HG03469 (cell line): ENCODE measurements around the gene GNB2.
A peak's percentile ranks its signal among the peaks of the same experiment; 100 is the strongest.
"Not testable (repeated sequence)": the region's sequence is repeated elsewhere in the genome, so short reads cannot be mapped to it uniquely, and the experiment has no call there.

ENCODE experiments used
- ATAC-seq: cut with Tn5 transposase; IDR thresholded peaks from one replicate; pipeline ENCODE4 v1.9.1; 2021; ENCODE audit warnings: mild to moderate bottlenecking, moderate library complexity, moderate number of reproducible peaks; ENCODE audit not compliant: unreplicated experiment

GNB2 gene

GRCh38 chr7:100693312-100694097 is 20.0 kb downstream of the GNB2 start:
- no peak for ATAC-seq

- ATAC-seq: no peak
Observed at GRCh38 chr7:100694098-100694745, 20.7 kb downstream of the GNB2 start, which contains the start of gene GIGYF1. GIGYF1 (minus strand) TSS chr7:100694250; CDS start chr7:100688238, 6,012 bp downstream.

GRCh38 chr7:100696123-100696521 is 22.6 kb downstream of the GNB2 start:
- ATAC-seq: no peak

GRCh38 chr7:100699018-100699417 is 25.5 kb downstream of the GNB2 start:
- no peak for ATAC-seq

GRCh38 chr7:100701089-100701488 is 27.5 kb downstream of the GNB2 start:
- ATAC-seq: not testable (repeated sequence)

GRCh38 chr7:100705320-100705752 is 31.8 kb downstream of the GNB2 start:
- peak; percentile 23 for ATAC-seq

- peak; percentile 71 for ATAC-seq
Observed at GRCh38 chr7:100705753-100706671, 32.5 kb downstream of the GNB2 start, which contains the start of gene POP7. POP7 (plus strand) TSS chr7:100706121; CDS start chr7:100706831, 710 bp downstream.

GRCh38 chr7:100706672-100707311 is 33.3 kb downstream of the GNB2 start:
- no peak for ATAC-seq

GRCh38 chr7:100708395-100708794 is 34.9 kb downstream of the GNB2 start:
- ATAC-seq: no peak

- no peak for ATAC-seq
Observed at GRCh38 chr7:100710452-100710851, 36.9 kb downstream of the GNB2 start.

- no peak for ATAC-seq
Observed at GRCh38 chr7:100711369-100711768, 37.8 kb downstream of the GNB2 start.

GRCh38 chr7:100714725-100715124 is 41.2 kb downstream of the GNB2 start:
- ATAC-seq: no peak

- not testable (repeated sequence) for ATAC-seq
Observed at GRCh38 chr7:100717073-100717472, 43.5 kb downstream of the GNB2 start.

GRCh38 chr7:100719523-100720278 is 46.2 kb downstream of the GNB2 start:
- ATAC-seq: no peak

GRCh38 chr7:100720279-100720670 is 46.7 kb downstream of the GNB2 start, which contains the start of gene EPO:
EPO (plus strand) TSS chr7:100720468; CDS start chr7:100720981, 513 bp downstream.
- no peak for ATAC-seq

- no peak for ATAC-seq
Observed at GRCh38 chr7:100720671-100721504, 47.3 kb downstream of the GNB2 start.

- ATAC-seq: no peak
Observed at GRCh38 chr7:100721505-100721812, 47.9 kb downstream of the GNB2 start.

- no peak for ATAC-seq
Observed at GRCh38 chr7:100722480-100723212, 49.1 kb downstream of the GNB2 start.
